ENCODE measurements around the gene LENG8.

GRCh38 chr19:54473892-54474372, 24.9 kb downstream of the LENG8 start:
- TF ChIP-seq CHD2 (IDR thresholded peaks at IDR 0.05; ENCODE audit: borderline replicate concordance, low read depth, low read length), result no peak
- TF ChIP-seq CTCF (IDR thresholded peaks at IDR 0.05 in 2 of 3, conservative IDR thresholded peaks at IDR 0.05 in 1 of 3; ENCODE audit: control insufficient read depth in 2 of 3, extremely low read depth in 1 of 3, insufficient read depth in 1 of 3, low read depth in 3 of 3, low read length in 3 of 3), result no peak
- TF ChIP-seq IRF3 (IDR thresholded peaks at IDR 0.05), result no peak
- TF ChIP-seq EZH2 (IDR thresholded peaks at IDR 0.05; ENCODE audit: borderline replicate concordance, control insufficient read depth, low read depth, low read length), result no peak
- no peak for TF ChIP-seq E2F4 (IDR thresholded peaks at IDR 0.05; ENCODE audit: low read depth, low read length)

All from GM12878 (cell line).